IMR-90 (cell line): ENCODE results near the gene OGFOD3.

Source experiments
- CHD1 ChIP-seq: IDR thresholded peaks from 2 replicates; pipeline ENCODE4 v1.6.1; 2012; ENCODE audit warnings: low read depth, low read length, improper control_type of control experiment
- TF ChIP-seq, protein P1 (sequence below): conservative IDR thresholded peaks from 2 replicates; pipeline ENCODE4 v1.5.1; 2012; ENCODE audit warnings: mild to moderate bottlenecking, low read depth, low read length, improper control_type of control experiment

GRCh38 chr17:82434216-82434565 lies 15.8 kb upstream of the OGFOD3 start:
- TF ChIP-seq, protein P1, sequence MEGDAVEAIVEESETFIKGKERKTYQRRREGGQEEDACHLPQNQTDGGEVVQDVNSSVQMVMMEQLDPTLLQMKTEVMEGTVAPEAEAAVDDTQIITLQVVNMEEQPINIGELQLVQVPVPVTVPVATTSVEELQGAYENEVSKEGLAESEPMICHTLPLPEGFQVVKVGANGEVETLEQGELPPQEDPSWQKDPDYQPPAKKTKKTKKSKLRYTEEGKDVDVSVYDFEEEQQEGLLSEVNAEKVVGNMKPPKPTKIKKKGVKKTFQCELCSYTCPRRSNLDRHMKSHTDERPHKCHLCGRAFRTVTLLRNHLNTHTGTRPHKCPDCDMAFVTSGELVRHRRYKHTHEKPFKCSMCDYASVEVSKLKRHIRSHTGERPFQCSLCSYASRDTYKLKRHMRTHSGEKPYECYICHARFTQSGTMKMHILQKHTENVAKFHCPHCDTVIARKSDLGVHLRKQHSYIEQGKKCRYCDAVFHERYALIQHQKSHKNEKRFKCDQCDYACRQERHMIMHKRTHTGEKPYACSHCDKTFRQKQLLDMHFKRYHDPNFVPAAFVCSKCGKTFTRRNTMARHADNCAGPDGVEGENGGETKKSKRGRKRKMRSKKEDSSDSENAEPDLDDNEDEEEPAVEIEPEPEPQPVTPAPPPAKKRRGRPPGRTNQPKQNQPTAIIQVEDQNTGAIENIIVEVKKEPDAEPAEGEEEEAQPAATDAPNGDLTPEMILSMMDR: no peak
- TF ChIP-seq CHD1: no peak
